Measurements from ENCODE around the gene CDKN2AIPNL. TPM values are rescaled to one million over a fixed set of nuclear protein-coding genes. Genes with fewer than 3 reads are reported as not detected.
A peak's percentile ranks its signal among the peaks of the same experiment; 100 is the strongest.

The CDKN2AIPNL gene
- total RNA-seq, 1 donor from 2014 or later = 37.1 TPM

DNA sequence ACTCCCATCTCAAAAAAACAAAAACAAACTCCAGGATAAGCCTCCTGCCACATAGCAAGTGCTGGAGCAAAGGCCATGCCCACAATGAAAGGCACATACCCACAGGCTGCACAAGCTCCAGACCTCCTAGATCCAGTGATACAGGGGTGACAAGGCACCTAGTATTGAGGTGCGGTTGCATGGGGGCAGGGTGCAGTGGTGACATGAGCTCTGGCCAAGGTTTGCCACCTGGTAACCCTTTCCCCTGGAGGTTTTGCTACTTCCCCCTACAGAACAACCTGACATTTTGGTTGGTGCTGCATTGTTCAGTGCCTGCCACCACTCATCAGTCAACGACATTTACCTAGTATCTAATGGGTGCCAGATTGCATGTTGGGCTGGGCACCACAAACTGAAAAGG lies 14.5 kb downstream of the CDKN2AIPNL start:
- Histone ChIP-seq H3K4me3 (ENCODE audit: low read depth, low read length) (no peak overlapping the region), H3K36me3 (ENCODE audit: control insufficient read depth, insufficient read depth, low read length) (peaks cover 1% of the 10 kb centered on the region), H3K27me3 (ENCODE audit: control insufficient read depth, insufficient read depth, low read length) (no peaks in the 10 kb centered on the region)
- no peak for DNase-seq (ENCODE audit: low read depth)
- TF ChIP-seq, protein P1, sequence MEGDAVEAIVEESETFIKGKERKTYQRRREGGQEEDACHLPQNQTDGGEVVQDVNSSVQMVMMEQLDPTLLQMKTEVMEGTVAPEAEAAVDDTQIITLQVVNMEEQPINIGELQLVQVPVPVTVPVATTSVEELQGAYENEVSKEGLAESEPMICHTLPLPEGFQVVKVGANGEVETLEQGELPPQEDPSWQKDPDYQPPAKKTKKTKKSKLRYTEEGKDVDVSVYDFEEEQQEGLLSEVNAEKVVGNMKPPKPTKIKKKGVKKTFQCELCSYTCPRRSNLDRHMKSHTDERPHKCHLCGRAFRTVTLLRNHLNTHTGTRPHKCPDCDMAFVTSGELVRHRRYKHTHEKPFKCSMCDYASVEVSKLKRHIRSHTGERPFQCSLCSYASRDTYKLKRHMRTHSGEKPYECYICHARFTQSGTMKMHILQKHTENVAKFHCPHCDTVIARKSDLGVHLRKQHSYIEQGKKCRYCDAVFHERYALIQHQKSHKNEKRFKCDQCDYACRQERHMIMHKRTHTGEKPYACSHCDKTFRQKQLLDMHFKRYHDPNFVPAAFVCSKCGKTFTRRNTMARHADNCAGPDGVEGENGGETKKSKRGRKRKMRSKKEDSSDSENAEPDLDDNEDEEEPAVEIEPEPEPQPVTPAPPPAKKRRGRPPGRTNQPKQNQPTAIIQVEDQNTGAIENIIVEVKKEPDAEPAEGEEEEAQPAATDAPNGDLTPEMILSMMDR (IDR thresholded peaks at IDR 0.05; ENCODE audit: insufficient read depth, low read length, severe bottlenecking) = no peak
- FAIRE-seq = peak; percentile 36

GRCh38 chr5:134396274-134396673 lies 15.4 kb downstream of the CDKN2AIPNL start:
- no peak overlapping the region for H3K4me3 ChIP-seq (ENCODE audit: low read depth, low read length)
- FAIRE-seq (no peak), DNase-seq (ENCODE audit: low read depth) (no peak)
- TF ChIP-seq, protein P1 (IDR thresholded peaks at IDR 0.05; ENCODE audit: insufficient read depth, low read length, severe bottlenecking) = no peak
- H3K36me3 ChIP-seq (ENCODE audit: control insufficient read depth, insufficient read depth, low read length) = peaks cover 4% of the 10 kb centered on the region
- no peaks in the 10 kb centered on the region for H3K27me3 ChIP-seq (ENCODE audit: control insufficient read depth, insufficient read depth, low read length)

DNA sequence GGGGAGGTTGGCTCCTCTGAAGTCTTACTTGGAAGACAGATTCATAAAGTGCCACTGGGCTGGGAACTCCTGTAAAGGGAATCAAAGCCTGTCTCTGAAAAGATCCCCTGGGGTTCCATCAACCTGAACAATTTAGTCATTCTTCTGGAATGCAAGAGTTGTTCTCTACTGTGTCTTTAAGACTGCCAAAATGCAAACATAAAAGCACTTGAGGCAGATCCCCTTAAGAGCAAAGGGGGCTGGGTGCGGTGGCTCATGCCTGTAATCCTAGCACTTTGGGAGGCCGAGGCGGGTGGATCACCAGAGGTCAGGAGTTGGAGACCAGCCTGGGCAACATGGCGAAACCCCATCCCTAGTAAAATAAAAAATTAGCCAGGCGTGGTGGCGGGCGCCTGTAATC lies 16.7 kb downstream of the CDKN2AIPNL start:
- Histone ChIP-seq H3K27me3 (ENCODE audit: control insufficient read depth, insufficient read depth, low read length) (no peaks in the 10 kb centered on the region), H3K4me3 (ENCODE audit: low read depth, low read length) (no peak overlapping the region), H3K36me3 (ENCODE audit: control insufficient read depth, insufficient read depth, low read length) (peaks cover 8% of the 10 kb centered on the region)
- DNase-seq (ENCODE audit: low read depth) (no peak), FAIRE-seq (no peak)
- TF ChIP-seq, protein P1 (IDR thresholded peaks at IDR 0.05; ENCODE audit: insufficient read depth, low read length, severe bottlenecking) = no peak

DNA sequence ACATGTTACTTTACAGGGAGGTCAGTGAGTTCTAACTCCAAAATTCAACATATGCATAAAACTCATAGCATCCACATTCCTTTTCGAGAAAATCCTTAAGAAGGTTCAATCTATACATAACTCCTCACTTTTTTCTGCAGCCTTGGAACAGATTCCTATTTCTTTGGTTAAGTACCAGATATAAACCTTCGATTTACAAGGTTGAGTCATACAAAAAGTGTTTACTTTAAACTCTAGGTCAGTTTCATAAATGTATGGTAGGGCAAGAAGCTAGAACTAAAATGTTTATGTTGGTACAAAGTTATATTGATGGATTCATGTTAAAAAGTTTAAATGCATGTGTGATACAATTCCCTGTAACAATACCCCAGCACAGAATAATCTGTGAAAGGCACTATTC lies 19.4 kb downstream of the CDKN2AIPNL start:
- H3K4me3 ChIP-seq (ENCODE audit: low read depth, low read length) = no peak overlapping the region
- no peak for FAIRE-seq
- H3K36me3 ChIP-seq (ENCODE audit: control insufficient read depth, insufficient read depth, low read length) = peaks cover 11% of the 10 kb centered on the region
- H3K27me3 ChIP-seq (ENCODE audit: control insufficient read depth, insufficient read depth, low read length) = no peaks in the 10 kb centered on the region
- TF ChIP-seq, protein P1 (IDR thresholded peaks at IDR 0.05; ENCODE audit: insufficient read depth, low read length, severe bottlenecking) = no peak
- no peak for DNase-seq (ENCODE audit: low read depth)

GRCh38 chr5:134387443-134387842 lies 24.2 kb downstream of the CDKN2AIPNL start:
- no peak for FAIRE-seq

More at GRCh38 chr5:134387443-134387842, 24.2 kb downstream of the CDKN2AIPNL start:
- no peaks in the 10 kb centered on the region for H3K27me3 ChIP-seq (ENCODE audit: control insufficient read depth, insufficient read depth, low read length)
- TF ChIP-seq, protein P1 (IDR thresholded peaks at IDR 0.05; ENCODE audit: insufficient read depth, low read length, severe bottlenecking) = no peak
- DNase-seq (ENCODE audit: low read depth) = no peak
- peaks cover 13% of the 10 kb centered on the region for H3K36me3 ChIP-seq (ENCODE audit: control insufficient read depth, insufficient read depth, low read length)
- H3K4me3 ChIP-seq (ENCODE audit: low read depth, low read length) = no peak overlapping the region
